ENCODE measurements around the gene MAML2. TPM values are rescaled to one million over a fixed set of nuclear protein-coding genes. Genes with fewer than 3 reads are reported as not detected.

Gene MAML2
- total RNA-seq, 1 experiment from 2014 or later, result 0.11 TPM

- no peak for DNase-seq
- Histone ChIP-seq H3K9me2 (replicated peaks; ENCODE audit: insufficient read depth, low read length) (no peaks in the 10 kb centered on the region), H2AFZ (ENCODE audit: low read length) (no peak overlapping the region), H3K4me1 (ENCODE audit: low read length) (peaks cover 4% of the 10 kb centered on the region; the same call in 1 of the 2 replicates), H3K4me2 (ENCODE audit: low read depth, low read length, poor library complexity, severe bottlenecking) (no peak overlapping the region), H3K27me3 (ENCODE audit: low read length) (no peaks in the 10 kb centered on the region), H3K36me3 (ENCODE audit: insufficient read depth, low read length) (no peaks in the 10 kb centered on the region), H3K27ac (ENCODE audit: low read length) (no peak overlapping the region), H3K79me2 (ENCODE audit: low read length) (no peaks in the 10 kb centered on the region), H3K4me3 (ENCODE audit: low read length) (no peak overlapping the region), H3K9me3 (ENCODE audit: low read length) (no peaks in the 10 kb centered on the region), H3K9ac (ENCODE audit: low read length) (no peak overlapping the region), H4K20me1 (ENCODE audit: insufficient read depth, low read depth, low read length) (no peaks in the 10 kb centered on the region)
Measured at GRCh38 chr11:95999711-96000406, 343.1 kb downstream of the MAML2 start.

GRCh38 chr11:95996621-95997235, 346.3 kb downstream of the MAML2 start:
- H3K9ac ChIP-seq (ENCODE audit: low read length), result no peak overlapping the region
- DNase-seq, result no peak
- H2AFZ ChIP-seq (ENCODE audit: low read length), result no peak overlapping the region
- H3K9me3 ChIP-seq (ENCODE audit: low read length), result no peaks in the 10 kb centered on the region
- H3K9me2 ChIP-seq (replicated peaks; ENCODE audit: insufficient read depth, low read length), result no peaks in the 10 kb centered on the region
- no peaks in the 10 kb centered on the region for H4K20me1 ChIP-seq (ENCODE audit: insufficient read depth, low read depth, low read length)
- H3K4me1 ChIP-seq (ENCODE audit: low read length), result peaks cover 4% of the 10 kb centered on the region; the same call in 1 of the 2 replicates
- H3K27me3 ChIP-seq (ENCODE audit: low read length), result 0 out of 2 replicates have a peak, but pooled peaks cover 2% of the 10 kb centered on the region
- no peaks in the 10 kb centered on the region for H3K36me3 ChIP-seq (ENCODE audit: insufficient read depth, low read length)
- no peaks in the 10 kb centered on the region for H3K79me2 ChIP-seq (ENCODE audit: low read length)
- H3K27ac ChIP-seq (ENCODE audit: low read length), result no peak overlapping the region
- H3K4me2 ChIP-seq (ENCODE audit: low read depth, low read length, poor library complexity, severe bottlenecking), result no peak overlapping the region
- no peak overlapping the region for H3K4me3 ChIP-seq (ENCODE audit: low read length)

- H3K9me3 ChIP-seq (ENCODE audit: low read length), result no peaks in the 10 kb centered on the region
- H3K27me3 ChIP-seq (ENCODE audit: low read length), result 0 out of 2 replicates have a peak, but pooled peaks cover 2% of the 10 kb centered on the region
- DNase-seq, result no peak
Measured at GRCh38 chr11:95994329-95994728, 348.7 kb downstream of the MAML2 start.

GRCh38 chr11:95993438-95994298, 349.3 kb downstream of the MAML2 start:
- 0 out of 2 replicates have a peak, but pooled peaks cover 2% of the 10 kb centered on the region for H3K27me3 ChIP-seq (ENCODE audit: low read length)
- no peak overlapping the region for H3K27ac ChIP-seq (ENCODE audit: low read length)
- H3K4me3 ChIP-seq (ENCODE audit: low read length), result no peak overlapping the region
- no peaks in the 10 kb centered on the region for H3K9me2 ChIP-seq (replicated peaks; ENCODE audit: insufficient read depth, low read length)
- H3K79me2 ChIP-seq (ENCODE audit: low read length), result no peaks in the 10 kb centered on the region
- no peaks in the 10 kb centered on the region for H3K4me1 ChIP-seq (ENCODE audit: low read length)
- H3K9me3 ChIP-seq (ENCODE audit: low read length), result no peaks in the 10 kb centered on the region
- no peaks in the 10 kb centered on the region for H4K20me1 ChIP-seq (ENCODE audit: insufficient read depth, low read depth, low read length)
- H3K9ac ChIP-seq (ENCODE audit: low read length), result no peak overlapping the region
- DNase-seq, result no peak
- H3K4me2 ChIP-seq (ENCODE audit: low read depth, low read length, poor library complexity, severe bottlenecking), result no peak overlapping the region
- no peak overlapping the region for H2AFZ ChIP-seq (ENCODE audit: low read length)
- no peaks in the 10 kb centered on the region for H3K36me3 ChIP-seq (ENCODE audit: insufficient read depth, low read length)

More at GRCh38 chr11:95994329-95994728, 348.7 kb downstream of the MAML2 start:
- H3K27ac ChIP-seq (ENCODE audit: low read length), result no peak overlapping the region
- no peak overlapping the region for H2AFZ ChIP-seq (ENCODE audit: low read length)
- no peaks in the 10 kb centered on the region for H3K9me2 ChIP-seq (replicated peaks; ENCODE audit: insufficient read depth, low read length)
- H3K4me3 ChIP-seq (ENCODE audit: low read length), result no peak overlapping the region
- no peaks in the 10 kb centered on the region for H3K36me3 ChIP-seq (ENCODE audit: insufficient read depth, low read length)
- no peak overlapping the region for H3K4me2 ChIP-seq (ENCODE audit: low read depth, low read length, poor library complexity, severe bottlenecking)
- no peaks in the 10 kb centered on the region for H3K4me1 ChIP-seq (ENCODE audit: low read length)
- H3K79me2 ChIP-seq (ENCODE audit: low read length), result no peaks in the 10 kb centered on the region
- no peaks in the 10 kb centered on the region for H4K20me1 ChIP-seq (ENCODE audit: insufficient read depth, low read depth, low read length)
- H3K9ac ChIP-seq (ENCODE audit: low read length), result no peak overlapping the region

GRCh38 chr11:95991545-95991944, 351.4 kb downstream of the MAML2 start:
- Histone ChIP-seq H4K20me1 (ENCODE audit: insufficient read depth, low read depth, low read length) (no peaks in the 10 kb centered on the region), H3K4me3 (ENCODE audit: low read length) (no peak overlapping the region), H3K79me2 (ENCODE audit: low read length) (no peaks in the 10 kb centered on the region), H3K4me2 (ENCODE audit: low read depth, low read length, poor library complexity, severe bottlenecking) (no peak overlapping the region), H2AFZ (ENCODE audit: low read length) (no peak overlapping the region), H3K4me1 (ENCODE audit: low read length) (no peaks in the 10 kb centered on the region), H3K27me3 (ENCODE audit: low read length) (0 out of 2 replicates have a peak, but pooled peaks cover 2% of the 10 kb centered on the region), H3K27ac (ENCODE audit: low read length) (no peak overlapping the region), H3K9me3 (ENCODE audit: low read length) (no peaks in the 10 kb centered on the region), H3K9ac (ENCODE audit: low read length) (no peak overlapping the region), H3K36me3 (ENCODE audit: insufficient read depth, low read length) (no peaks in the 10 kb centered on the region), H3K9me2 (replicated peaks; ENCODE audit: insufficient read depth, low read length) (no peaks in the 10 kb centered on the region)
- DNase-seq, result no peak

- 0 out of 2 replicates have a peak, but pooled peaks cover 2% of the 10 kb centered on the region for H3K27me3 ChIP-seq (ENCODE audit: low read length)
- H3K4me2 ChIP-seq (ENCODE audit: low read depth, low read length, poor library complexity, severe bottlenecking), result no peak overlapping the region
- H3K9me2 ChIP-seq (replicated peaks; ENCODE audit: insufficient read depth, low read length), result no peaks in the 10 kb centered on the region
- H3K36me3 ChIP-seq (ENCODE audit: insufficient read depth, low read length), result no peaks in the 10 kb centered on the region
- H3K27ac ChIP-seq (ENCODE audit: low read length), result no peak overlapping the region
- H4K20me1 ChIP-seq (ENCODE audit: insufficient read depth, low read depth, low read length), result no peaks in the 10 kb centered on the region
- DNase-seq, result no peak
- no peaks in the 10 kb centered on the region for H3K4me1 ChIP-seq (ENCODE audit: low read length)
- H3K9me3 ChIP-seq (ENCODE audit: low read length), result no peaks in the 10 kb centered on the region
- H3K9ac ChIP-seq (ENCODE audit: low read length), result no peak overlapping the region
- H3K4me3 ChIP-seq (ENCODE audit: low read length), result no peak overlapping the region
- no peaks in the 10 kb centered on the region for H3K79me2 ChIP-seq (ENCODE audit: low read length)
- H2AFZ ChIP-seq (ENCODE audit: low read length), result no peak overlapping the region
Measured at GRCh38 chr11:95991101-95991500, 351.9 kb downstream of the MAML2 start.

GRCh38 chr11:95989780-95990179, 353.2 kb downstream of the MAML2 start:
- no peaks in the 10 kb centered on the region for H3K9me3 ChIP-seq (ENCODE audit: low read length)

More at GRCh38 chr11:95989780-95990179, 353.2 kb downstream of the MAML2 start:
- Histone ChIP-seq H2AFZ (ENCODE audit: low read length) (no peak overlapping the region), H3K27ac (ENCODE audit: low read length) (no peak overlapping the region), H3K4me3 (ENCODE audit: low read length) (no peak overlapping the region), H3K27me3 (ENCODE audit: low read length) (0 out of 2 replicates have a peak, but pooled peaks cover 2% of the 10 kb centered on the region), H3K36me3 (ENCODE audit: insufficient read depth, low read length) (no peaks in the 10 kb centered on the region), H3K4me1 (ENCODE audit: low read length) (no peaks in the 10 kb centered on the region), H4K20me1 (ENCODE audit: insufficient read depth, low read depth, low read length) (no peaks in the 10 kb centered on the region), H3K9me2 (replicated peaks; ENCODE audit: insufficient read depth, low read length) (no peaks in the 10 kb centered on the region), H3K79me2 (ENCODE audit: low read length) (no peaks in the 10 kb centered on the region), H3K4me2 (ENCODE audit: low read depth, low read length, poor library complexity, severe bottlenecking) (no peak overlapping the region), H3K9ac (ENCODE audit: low read length) (no peak overlapping the region)
- DNase-seq, result no peak

Measured in Karpas-422 (cell line).